D721Med (cell line): ENCODE measurements around the gene KBTBD2.
"Not testable (repeated sequence)": the region's sequence is repeated elsewhere in the genome, so short reads cannot be mapped to it uniquely, and the experiment has no call there.

ENCODE experiments used
- DNase-seq: peaks from one replicate; pipeline ENCODE4 v3.0.0; 2011; ENCODE audit warnings: low spot score; ENCODE audit not compliant: insufficient read length
- FAIRE-seq: peaks from 2 replicates; lab custom pipeline; 2011; peaks lifted over from hg19 to GRCh38; lab: Jason Lieb, UNC
- TF ChIP-seq, protein P1 (sequence below): IDR thresholded peaks from 2 replicates; pipeline ENCODE4 v1.5.1; 2012; ENCODE audit warnings: mild to moderate bottlenecking, control low read depth; ENCODE audit not compliant: insufficient read depth; ENCODE audit errors: missing control alignments

KBTBD2 gene

DNA sequence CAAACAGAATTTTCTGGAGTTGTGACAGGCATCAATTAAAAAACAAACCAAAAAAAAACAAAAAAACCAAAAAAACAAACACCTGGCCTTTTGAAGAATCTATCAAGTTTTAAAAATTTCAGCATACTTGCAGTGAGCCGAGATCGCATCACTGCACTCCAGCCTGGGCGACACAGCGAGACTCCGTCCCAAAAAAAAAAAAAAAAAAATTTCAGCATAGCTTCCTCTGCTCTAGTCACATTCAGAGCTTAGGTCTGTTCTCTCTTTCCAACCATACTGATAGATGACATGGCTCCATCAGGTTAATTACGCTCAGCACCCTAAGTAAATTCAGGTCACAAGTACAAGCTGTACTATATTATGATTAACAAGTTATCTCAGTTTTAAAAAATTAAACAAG, 3.1 kb downstream of the KBTBD2 start:
- TF ChIP-seq, protein P1, sequence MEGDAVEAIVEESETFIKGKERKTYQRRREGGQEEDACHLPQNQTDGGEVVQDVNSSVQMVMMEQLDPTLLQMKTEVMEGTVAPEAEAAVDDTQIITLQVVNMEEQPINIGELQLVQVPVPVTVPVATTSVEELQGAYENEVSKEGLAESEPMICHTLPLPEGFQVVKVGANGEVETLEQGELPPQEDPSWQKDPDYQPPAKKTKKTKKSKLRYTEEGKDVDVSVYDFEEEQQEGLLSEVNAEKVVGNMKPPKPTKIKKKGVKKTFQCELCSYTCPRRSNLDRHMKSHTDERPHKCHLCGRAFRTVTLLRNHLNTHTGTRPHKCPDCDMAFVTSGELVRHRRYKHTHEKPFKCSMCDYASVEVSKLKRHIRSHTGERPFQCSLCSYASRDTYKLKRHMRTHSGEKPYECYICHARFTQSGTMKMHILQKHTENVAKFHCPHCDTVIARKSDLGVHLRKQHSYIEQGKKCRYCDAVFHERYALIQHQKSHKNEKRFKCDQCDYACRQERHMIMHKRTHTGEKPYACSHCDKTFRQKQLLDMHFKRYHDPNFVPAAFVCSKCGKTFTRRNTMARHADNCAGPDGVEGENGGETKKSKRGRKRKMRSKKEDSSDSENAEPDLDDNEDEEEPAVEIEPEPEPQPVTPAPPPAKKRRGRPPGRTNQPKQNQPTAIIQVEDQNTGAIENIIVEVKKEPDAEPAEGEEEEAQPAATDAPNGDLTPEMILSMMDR, result no peak
- FAIRE-seq (no peak), DNase-seq (no peak)

DNA sequence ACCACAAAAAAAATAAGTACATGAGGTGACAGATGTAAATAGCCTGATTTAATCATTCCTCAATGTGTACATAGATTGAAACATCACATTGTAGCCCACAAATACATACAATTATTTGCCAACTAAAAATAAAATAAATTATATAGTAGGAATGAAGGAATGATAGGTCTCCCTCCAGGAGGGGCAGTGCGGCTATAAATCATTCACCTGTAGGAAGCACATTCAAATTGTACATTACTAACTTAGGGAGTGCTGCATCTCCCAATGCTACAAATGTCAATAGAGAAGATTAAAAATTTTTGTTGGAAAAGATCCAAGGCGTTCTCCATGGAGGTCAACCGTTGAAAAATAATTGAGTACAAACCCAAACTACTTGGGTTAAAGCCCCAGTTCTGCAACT, 4.2 kb downstream of the KBTBD2 start:
- DNase-seq, result no peak
- FAIRE-seq, result no peak
- TF ChIP-seq, protein P1, result no peak

DNA sequence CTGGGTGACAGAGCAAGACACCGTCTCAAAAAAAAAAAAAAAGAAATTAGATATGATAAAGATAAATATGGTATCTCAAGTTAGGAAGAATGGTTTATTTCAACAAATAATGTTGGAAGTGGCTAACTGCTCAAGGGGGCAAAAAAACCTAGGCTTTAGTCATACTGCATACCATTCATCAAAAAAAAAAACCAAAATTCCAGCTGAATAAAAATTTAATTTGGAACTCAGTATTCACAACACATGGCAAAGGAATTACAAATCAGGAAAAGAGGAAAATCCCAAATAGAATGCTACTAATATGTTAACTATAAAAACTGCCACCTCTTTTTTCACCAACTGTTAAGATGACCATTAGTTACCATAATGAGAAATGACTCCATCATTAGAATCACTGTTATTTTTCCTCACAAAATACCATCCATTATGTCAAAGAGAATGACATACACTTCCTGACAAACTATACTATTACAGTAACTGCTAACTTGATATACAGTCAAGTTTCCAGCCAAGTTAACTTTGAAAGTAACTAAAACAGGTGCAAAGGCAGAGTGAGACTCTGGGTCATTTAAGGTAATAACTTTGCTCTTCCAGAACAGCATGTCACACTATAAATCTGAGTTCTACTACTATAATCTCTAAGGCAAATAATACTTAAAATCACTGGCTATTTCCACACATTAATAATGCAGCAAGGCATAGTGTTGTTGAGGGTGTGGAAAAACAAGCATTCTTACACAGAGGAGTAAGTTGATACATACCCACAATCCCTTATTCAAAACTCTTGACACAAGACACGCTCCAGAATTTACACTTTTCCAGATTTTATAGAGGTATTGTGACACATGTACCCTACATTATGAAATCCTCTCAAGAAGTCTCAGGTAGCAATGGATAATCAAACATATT, 10.2 kb downstream of the KBTBD2 start:
- DNase-seq (no peak), FAIRE-seq (no peak)
- TF ChIP-seq, protein P1, result no peak

DNA sequence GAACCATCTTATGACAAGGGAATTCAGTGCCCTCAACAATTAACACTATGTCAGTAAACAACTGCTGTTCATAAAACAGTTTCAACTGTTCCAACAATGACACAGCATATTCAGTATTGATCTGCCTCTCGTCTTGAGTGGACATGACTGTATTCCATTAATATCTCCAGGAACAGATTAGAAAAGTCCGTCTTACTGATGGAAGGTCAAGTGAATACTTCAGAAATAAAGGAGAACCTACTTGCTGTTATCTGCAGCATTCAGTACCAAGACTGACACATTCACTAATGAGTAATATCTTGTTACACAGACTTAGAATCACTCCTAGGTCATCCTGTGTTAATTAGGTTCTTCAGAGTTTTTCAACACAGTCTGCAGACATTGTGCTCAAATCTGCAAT, 12.1 kb downstream of the KBTBD2 start:
- FAIRE-seq (peak; percentile 38), DNase-seq (no peak)
- TF ChIP-seq, protein P1, result no peak

DNA sequence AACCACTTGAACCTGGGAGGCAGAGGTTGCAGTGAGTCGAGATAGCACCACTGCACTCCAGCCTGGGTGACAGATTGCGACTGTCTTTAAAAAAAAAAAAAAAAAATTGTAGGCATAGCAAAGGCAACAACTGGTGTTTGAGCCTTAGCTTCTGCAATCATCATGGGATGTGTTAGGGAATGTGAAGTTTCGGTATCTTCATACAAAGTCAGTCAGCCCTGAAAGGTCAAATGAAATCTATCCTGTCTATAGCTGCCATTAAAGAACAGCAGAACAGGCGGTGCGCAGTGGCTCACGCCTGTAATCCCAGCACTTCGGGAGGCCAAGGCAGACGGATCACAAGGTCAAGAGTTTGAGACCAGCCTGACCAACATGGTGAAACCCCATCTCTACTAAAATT, 13.5 kb downstream of the KBTBD2 start:
- not testable (repeated sequence) for FAIRE-seq, DNase-seq

DNA sequence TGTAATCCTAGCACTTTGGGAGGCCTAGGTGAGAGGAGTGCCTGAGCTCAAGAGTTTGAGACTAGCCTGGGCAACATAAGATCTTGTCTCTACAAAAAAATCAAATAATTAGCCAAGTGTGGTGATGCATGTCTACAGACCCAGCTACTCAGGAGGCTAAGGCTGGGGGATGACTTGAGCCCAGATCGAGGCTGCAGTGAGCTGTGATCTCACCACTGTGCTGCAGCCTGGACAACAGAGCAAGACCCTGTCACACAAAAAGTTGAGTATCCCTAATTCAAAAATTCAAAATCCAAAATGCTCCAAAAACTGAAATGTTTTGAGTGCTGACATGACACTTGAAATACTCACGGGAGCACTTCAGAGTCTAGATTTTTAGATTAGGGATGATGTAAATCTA, 19.1 kb downstream of the KBTBD2 start:
- DNase-seq, result no peak
- TF ChIP-seq, protein P1, result no peak
- FAIRE-seq, result no peak

DNA sequence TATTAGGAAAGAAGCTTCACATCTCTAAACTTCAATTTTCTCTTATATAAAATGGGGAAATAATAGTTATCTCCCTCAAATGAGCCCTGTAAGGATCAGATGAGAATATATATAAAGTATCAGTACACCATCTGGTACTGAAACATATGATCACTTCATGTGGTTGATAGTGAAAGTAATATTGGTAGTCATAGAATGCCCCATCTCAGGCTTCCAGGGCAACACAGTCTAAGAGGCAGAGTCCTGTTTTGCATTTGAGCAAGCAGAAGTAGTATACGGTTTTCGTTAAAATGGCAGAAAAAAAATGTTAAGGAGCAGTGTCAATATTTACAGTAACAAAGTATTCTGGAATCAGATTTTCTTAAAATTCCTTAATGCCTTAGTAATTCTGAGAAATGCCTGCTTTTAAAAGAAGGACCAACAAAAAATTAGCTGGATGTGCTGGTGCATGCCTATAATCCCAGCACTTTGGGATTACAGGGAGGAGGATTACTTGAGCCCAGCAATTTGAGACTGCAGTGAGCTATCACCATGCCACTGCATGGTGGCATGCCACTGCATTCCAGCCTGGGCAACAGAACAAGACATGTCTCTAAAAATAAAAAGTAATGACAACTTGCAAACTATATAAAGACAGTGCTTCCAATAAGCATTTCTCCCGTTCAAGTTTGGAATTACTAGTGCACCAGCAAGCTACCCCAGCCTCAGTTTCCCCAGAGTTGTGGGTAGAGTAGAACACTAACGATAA, 19.8 kb downstream of the KBTBD2 start:
- FAIRE-seq (no peak), DNase-seq (no peak)
- TF ChIP-seq, protein P1, result no peak
